ENCODE data around the gene MIGA2. TPM values are rescaled to one million over a fixed set of nuclear protein-coding genes. Genes with fewer than 3 reads are reported as not detected.

MIGA2 gene
- total RNA-seq, 2 experiments from 2014 or later: 30.0 to 30.8 TPM

- CTCF ChIA-PET: no interaction called here
- POLR2A ChIA-PET: interaction anchor here (0.5 kb wide), 1 partner anchor 185 kb away, joined by 3 read pairs; no protein-coding TSS in a partner anchor
Measured at GRCh38 chr9:129084087-129084486, 47.7 kb downstream of the MIGA2 start.

GRCh38 chr9:129089246-129089645 lies 52.8 kb downstream of the MIGA2 start:
- CTCF ChIA-PET: no interaction called here
- POLR2A ChIA-PET: interaction anchor here (0.8 kb wide), 1 partner anchor 9 kb away, joined by 3 read pairs; no protein-coding TSS in a partner anchor

- CTCF ChIA-PET: no interaction called here
- POLR2A ChIA-PET: no interaction called here
Measured at GRCh38 chr9:129093602-129094386, 57.4 kb downstream of the MIGA2 start.

GRCh38 chr9:129094387-129095169 lies 58.2 kb downstream of the MIGA2 start:
- ChIA-PET CTCF (no interaction called here), POLR2A (no interaction called here)

- ChIA-PET POLR2A (no interaction called here), CTCF (no interaction called here)
Measured at GRCh38 chr9:129095170-129095667, 58.8 kb downstream of the MIGA2 start.

- CTCF ChIA-PET: no interaction called here
- POLR2A ChIA-PET: no interaction called here
Measured at GRCh38 chr9:129095908-129096307, 59.5 kb downstream of the MIGA2 start.

- ChIA-PET POLR2A (interaction anchor here (0.7 kb wide), 1 partner anchor 16 kb away, joined by 3 read pairs; no protein-coding TSS in a partner anchor), CTCF (interaction anchor here (0.7 kb wide), 1 partner anchor 79 kb away, joined by 3 read pairs; no protein-coding TSS in a partner anchor)
Measured at GRCh38 chr9:129097671-129098306, 61.4 kb downstream of the MIGA2 start.

GRCh38 chr9:129098328-129098727 lies 61.9 kb downstream of the MIGA2 start:
- ChIA-PET POLR2A (no interaction called here), CTCF (no interaction called here)

GRCh38 chr9:129100383-129101169 lies 64.2 kb downstream of the MIGA2 start:
- CTCF ChIA-PET: no interaction called here

GRCh38 chr9:129101279-129101678 lies 64.9 kb downstream of the MIGA2 start:
- ChIA-PET CTCF (no interaction called here), POLR2A (no interaction called here)

More at GRCh38 chr9:129100383-129101169, 64.2 kb downstream of the MIGA2 start:
- POLR2A ChIA-PET: no interaction called here

- CTCF ChIA-PET: no interaction called here
- POLR2A ChIA-PET: no interaction called here
Measured at GRCh38 chr9:129102095-129102525, 65.7 kb downstream of the MIGA2 start.

- ChIA-PET CTCF (no interaction called here), POLR2A (interaction anchor here (0.6 kb wide), 1 partner anchor 111 kb away, joined by 7 read pairs; no protein-coding TSS in a partner anchor)
Measured at GRCh38 chr9:129102791-129103594, 66.6 kb downstream of the MIGA2 start.

GRCh38 chr9:129103595-129103965 lies 67.2 kb downstream of the MIGA2 start:
- POLR2A ChIA-PET: no interaction called here
- CTCF ChIA-PET: interaction anchor here (0.6 kb wide), 1 partner anchor 935 kb away, joined by 3 read pairs; no protein-coding TSS in a partner anchor

GRCh38 chr9:129104051-129104450 lies 67.6 kb downstream of the MIGA2 start:
- ChIA-PET POLR2A (no interaction called here), CTCF (interaction anchor here (0.6 kb wide), 1 partner anchor 935 kb away, joined by 3 read pairs; no protein-coding TSS in a partner anchor)

- CTCF ChIA-PET: interaction anchor here (0.7 kb wide), 1 partner anchor 501 kb away, joined by 3 read pairs; no protein-coding TSS in a partner anchor
Measured at GRCh38 chr9:129105857-129106694, 69.7 kb downstream of the MIGA2 start.

GRCh38 chr9:129107651-129108050 lies 71.2 kb downstream of the MIGA2 start:
- CTCF ChIA-PET: no interaction called here
- POLR2A ChIA-PET: no interaction called here

More at GRCh38 chr9:129105857-129106694, 69.7 kb downstream of the MIGA2 start:
- POLR2A ChIA-PET: no interaction called here

GRCh38 chr9:129108083-129108804 lies 71.8 kb downstream of the MIGA2 start:
- ChIA-PET CTCF (interaction anchor here (1.2 kb wide), 1 partner anchor 23 kb away, joined by 3 read pairs; no protein-coding TSS in a partner anchor), POLR2A (no interaction called here)

Data from activated CD8-positive, alpha-beta memory T cell treated with anti-CD3 and anti-CD28 coated beads for 36 hours (primary cell).